ENCODE data around the gene PRR27. TPM values are rescaled to one million over a fixed set of nuclear protein-coding genes. Genes with fewer than 3 reads are reported as not detected.
A peak's percentile ranks its signal among the peaks of the same experiment; 100 is the strongest.
"Not testable (repeated sequence)": the region's sequence is repeated elsewhere in the genome, so short reads cannot be mapped to it uniquely, and the experiment has no call there.

Gene PRR27
- total RNA-seq, 2 donors from 2014 or later: not detected

GRCh38 chr4:70196857-70197256 lies 42.8 kb downstream of the PRR27 start:
- no peak for TF ChIP-seq CTCF (IDR thresholded peaks at IDR 0.05)
- Histone ChIP-seq H3K9ac (ENCODE audit: low read depth in 2 of 2, low read length in 2 of 2) (no peak overlapping the region), H3K4me3 (no peak overlapping the region), H3K27ac (no peak overlapping the region), H3K9me3 (no peaks in the 10 kb centered on the region), H3K27me3 (no peaks in the 10 kb centered on the region), H3K4me1 (no peaks in the 10 kb centered on the region), H3K36me3 (no peaks in the 10 kb centered on the region)
- intact Hi-C loops (cut with DNase I): no loop called here
- DNase-seq: no peak

GRCh38 chr4:70197842-70198241 lies 43.8 kb downstream of the PRR27 start:
- H3K27me3 ChIP-seq: no peaks in the 10 kb centered on the region
- intact Hi-C loops (cut with DNase I): no loop called here
- no peak overlapping the region for H3K27ac ChIP-seq
- no peaks in the 10 kb centered on the region for H3K4me1 ChIP-seq
- H3K36me3 ChIP-seq: no peaks in the 10 kb centered on the region
- no peak for TF ChIP-seq CTCF (IDR thresholded peaks at IDR 0.05)
- no peaks in the 10 kb centered on the region for H3K9me3 ChIP-seq
- no peak overlapping the region for H3K9ac ChIP-seq (ENCODE audit: low read depth in 2 of 2, low read length in 2 of 2)
- DNase-seq: peak; percentile 18
- H3K4me3 ChIP-seq: no peak overlapping the region

GRCh38 chr4:70203601-70204000 lies 49.6 kb downstream of the PRR27 start:
- H3K4me1 ChIP-seq: no peaks in the 10 kb centered on the region
- TF ChIP-seq CTCF (IDR thresholded peaks at IDR 0.05): no peak

GRCh38 chr4:70212752-70213151 lies 58.7 kb downstream of the PRR27 start:
- H3K27ac ChIP-seq; H3K9me3 ChIP-seq; H3K4me1 ChIP-seq; H3K27me3 ChIP-seq; H3K4me3 ChIP-seq; H3K9ac ChIP-seq (ENCODE audit: low read depth in 2 of 2, low read length in 2 of 2); intact Hi-C loops (cut with DNase I); H3K36me3 ChIP-seq: not testable (repeated sequence)
- DNase-seq: peak; percentile 16

More at GRCh38 chr4:70203601-70204000, 49.6 kb downstream of the PRR27 start:
- no peak overlapping the region for H3K4me3 ChIP-seq
- no peaks in the 10 kb centered on the region for H3K9me3 ChIP-seq
- no peak for DNase-seq
- no peaks in the 10 kb centered on the region for H3K27me3 ChIP-seq
- H3K9ac ChIP-seq (ENCODE audit: low read depth in 2 of 2, low read length in 2 of 2): no peak overlapping the region
- H3K36me3 ChIP-seq: no peaks in the 10 kb centered on the region
- H3K27ac ChIP-seq: no peak overlapping the region
- intact Hi-C loops (cut with DNase I): no loop called here

Other genes starting within 250 kb of the PRR27 start
- not detected for gene CSN1S1, start 223.2 kb upstream of the PRR27 start, total RNA-seq
- not detected for gene CSN2, start 188.5 kb upstream of the PRR27 start, total RNA-seq
- not detected for gene STATH, start 158.3 kb upstream of the PRR27 start, total RNA-seq
- not detected for gene HTN3, start 125.8 kb upstream of the PRR27 start, total RNA-seq
- not detected for gene HTN1, start 103.8 kb upstream of the PRR27 start, total RNA-seq
- under 1 TPM in 1 of 2 donors, not detected in 1; 0.90 TPM for gene ODAM, start 41.5 kb downstream of the PRR27 start, total RNA-seq
- under 1 TPM in 1 of 2 donors, not detected in 1; 0.49 TPM for gene FDCSP, start 71.9 kb downstream of the PRR27 start, total RNA-seq
- gene CSN3, start 88.4 kb downstream of the PRR27 start, total RNA-seq: not detected
- gene CABS1, start 180.7 kb downstream of the PRR27 start, total RNA-seq: not detected
- gene SMR3A, start 206.5 kb downstream of the PRR27 start, total RNA-seq: not detected
- gene SMR3B, start 228.9 kb downstream of the PRR27 start, total RNA-seq: not detected
- gene OPRPN, start 243.7 kb downstream of the PRR27 start, total RNA-seq: not detected

Data from colonic mucosa (tissue), 4 donors.